Measurements from ENCODE around the gene EFNA1.

DNA sequence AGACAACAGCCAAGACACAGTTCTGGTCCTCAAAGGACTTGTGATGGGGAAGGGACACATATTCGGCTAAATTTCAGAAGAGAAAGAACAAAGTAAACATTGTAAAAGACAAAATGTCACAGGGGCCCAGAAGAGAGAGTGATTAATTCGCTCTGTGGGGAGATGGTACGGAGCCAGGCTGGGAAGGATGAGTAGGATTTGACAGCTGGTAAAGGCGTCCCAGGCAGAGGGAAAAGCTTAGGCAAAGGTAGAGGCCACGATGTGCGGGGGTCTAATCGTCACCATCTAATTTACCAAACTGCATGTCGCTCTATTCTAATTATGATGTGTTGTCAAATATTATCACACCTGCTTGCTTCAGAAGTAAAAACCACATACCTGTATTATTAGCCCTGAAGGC lies 17.3 kb upstream of the EFNA1 start:
- TF ChIP-seq, protein P1, sequence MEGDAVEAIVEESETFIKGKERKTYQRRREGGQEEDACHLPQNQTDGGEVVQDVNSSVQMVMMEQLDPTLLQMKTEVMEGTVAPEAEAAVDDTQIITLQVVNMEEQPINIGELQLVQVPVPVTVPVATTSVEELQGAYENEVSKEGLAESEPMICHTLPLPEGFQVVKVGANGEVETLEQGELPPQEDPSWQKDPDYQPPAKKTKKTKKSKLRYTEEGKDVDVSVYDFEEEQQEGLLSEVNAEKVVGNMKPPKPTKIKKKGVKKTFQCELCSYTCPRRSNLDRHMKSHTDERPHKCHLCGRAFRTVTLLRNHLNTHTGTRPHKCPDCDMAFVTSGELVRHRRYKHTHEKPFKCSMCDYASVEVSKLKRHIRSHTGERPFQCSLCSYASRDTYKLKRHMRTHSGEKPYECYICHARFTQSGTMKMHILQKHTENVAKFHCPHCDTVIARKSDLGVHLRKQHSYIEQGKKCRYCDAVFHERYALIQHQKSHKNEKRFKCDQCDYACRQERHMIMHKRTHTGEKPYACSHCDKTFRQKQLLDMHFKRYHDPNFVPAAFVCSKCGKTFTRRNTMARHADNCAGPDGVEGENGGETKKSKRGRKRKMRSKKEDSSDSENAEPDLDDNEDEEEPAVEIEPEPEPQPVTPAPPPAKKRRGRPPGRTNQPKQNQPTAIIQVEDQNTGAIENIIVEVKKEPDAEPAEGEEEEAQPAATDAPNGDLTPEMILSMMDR (IDR thresholded peaks at IDR 0.05), result no peak
- TF ChIP-seq POLR2A (IDR thresholded peaks at IDR 0.05), result no peak
